ENCODE data around the gene DNHD1. TPM values are rescaled to one million over a fixed set of nuclear protein-coding genes. Genes with fewer than 3 reads are reported as not detected.

Gene DNHD1
- total RNA-seq, 1 experiment from 2014 or later: 11.5 TPM

GRCh38 chr11:6615882-6616585, 119.0 kb downstream of the DNHD1 start:
- no peak for DNase-seq (ENCODE audit: low spot score)
- ChIA-PET CTCF (interaction anchor here (0.7 to 1.2 kb wide), 2 partner anchors 139 to 172 kb away, joined by 3 read pairs; no protein-coding TSS in a partner anchor), POLR2A (no interaction called here)
- Mint-ChIP-seq H3K9me3 (no peaks in the 10 kb centered on the region), H3K27ac (no peak overlapping the region), H3K36me3 (no peaks in the 10 kb centered on the region), H3K4me1 (peaks cover 4% of the 10 kb centered on the region), H3K27me3 (ENCODE audit: low read depth) (no peaks in the 10 kb centered on the region), H3K4me3 (no peak overlapping the region)
- ATAC-seq: no peak
- TF ChIP-seq FOXK1 (CRISPR knock-in tag; IDR thresholded peaks at IDR 0.05) (no peak), ZNF423 (CRISPR knock-in tag; IDR thresholded peaks at IDR 0.05) (no peak), CREM (CRISPR knock-in tag; IDR thresholded peaks at IDR 0.05) (no peak), JUN (CRISPR knock-in tag; IDR thresholded peaks at IDR 0.05) (no peak), ZNF138 (CRISPR knock-in tag; conservative IDR thresholded peaks at IDR 0.05) (no peak), E2F5 (CRISPR knock-in tag; IDR thresholded peaks at IDR 0.05) (no peak), ERG (CRISPR knock-in tag; IDR thresholded peaks at IDR 0.05) (no peak), SOX15 (CRISPR knock-in tag; IDR thresholded peaks at IDR 0.05) (no peak), OVOL2 (CRISPR knock-in tag; IDR thresholded peaks at IDR 0.05; ENCODE audit: borderline replicate concordance) (no peak), CDX4 (CRISPR knock-in tag; IDR thresholded peaks at IDR 0.05; ENCODE audit: borderline replicate concordance) (no peak), ZMAT4 (CRISPR knock-in tag; IDR thresholded peaks at IDR 0.05) (no peak), TCF7 (CRISPR knock-in tag; IDR thresholded peaks at IDR 0.05; ENCODE audit: low read depth) (no peak), AR (CRISPR knock-in tag; IDR thresholded peaks at IDR 0.05) (no peak), MXD4 (CRISPR knock-in tag; IDR thresholded peaks at IDR 0.05; ENCODE audit: borderline replicate concordance) (no peak), CBFB (CRISPR knock-in tag; IDR thresholded peaks at IDR 0.05; ENCODE audit: low read depth) (no peak), JAZF1 (CRISPR knock-in tag; IDR thresholded peaks at IDR 0.05) (no peak), ZNF281 (CRISPR knock-in tag; IDR thresholded peaks at IDR 0.05) (no peak), FOXJ3 (CRISPR knock-in tag; IDR thresholded peaks at IDR 0.05; ENCODE audit: borderline replicate concordance) (no peak), ELF4 (CRISPR knock-in tag; IDR thresholded peaks at IDR 0.05; ENCODE audit: low read depth) (no peak)
